HT-29 (cell line): Measurements from ENCODE around the gene BCR. TPM values are rescaled to one million over a fixed set of nuclear protein-coding genes. Genes with fewer than 3 reads are reported as not detected.
"Not testable (repeated sequence)": the region's sequence is repeated elsewhere in the genome, so short reads cannot be mapped to it uniquely, and the experiment has no call there.

ENCODE experiments used
- DNase-seq: peaks from one replicate; pipeline ENCODE4 v3.0.0-alpha.2; 2015; ENCODE audit warnings: low spot score
- total RNA-seq: library from RNA; depleted of rRNA; stranded (reverse); fragments of >200 nt; shearing (Covaris generic); gene quantifications from 2 replicates; pipeline ENCODE4 v1.2.3, GENCODE V29; 2014; rRNA removed

The BCR gene
- total RNA-seq: 60.3 and 69.1 TPM in 2 replicates

DNA sequence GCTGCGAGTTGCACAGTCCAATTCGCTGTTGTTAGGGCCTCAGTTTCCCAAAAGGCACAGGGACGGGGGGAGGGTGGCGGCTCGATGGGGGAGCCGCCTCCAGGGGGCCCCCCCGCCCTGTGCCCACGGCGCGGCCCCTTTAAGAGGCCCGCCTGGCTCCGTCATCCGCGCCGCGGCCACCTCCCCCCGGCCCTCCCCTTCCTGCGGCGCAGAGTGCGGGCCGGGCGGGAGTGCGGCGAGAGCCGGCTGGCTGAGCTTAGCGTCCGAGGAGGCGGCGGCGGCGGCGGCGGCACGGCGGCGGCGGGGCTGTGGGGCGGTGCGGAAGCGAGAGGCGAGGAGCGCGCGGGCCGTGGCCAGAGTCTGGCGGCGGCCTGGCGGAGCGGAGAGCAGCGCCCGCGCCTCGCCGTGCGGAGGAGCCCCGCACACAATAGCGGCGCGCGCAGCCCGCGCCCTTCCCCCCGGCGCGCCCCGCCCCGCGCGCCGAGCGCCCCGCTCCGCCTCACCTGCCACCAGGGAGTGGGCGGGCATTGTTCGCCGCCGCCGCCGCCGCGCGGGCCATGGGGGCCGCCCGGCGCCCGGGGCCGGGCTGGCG lies at the start of gene BCR:
TSS of gene BCR (plus strand) at position 209 of the 592 bp plus-strand sequence. CDS start 452 bp downstream, outside the sequence.
- DNase-seq: peak; percentile 49

DNA sequence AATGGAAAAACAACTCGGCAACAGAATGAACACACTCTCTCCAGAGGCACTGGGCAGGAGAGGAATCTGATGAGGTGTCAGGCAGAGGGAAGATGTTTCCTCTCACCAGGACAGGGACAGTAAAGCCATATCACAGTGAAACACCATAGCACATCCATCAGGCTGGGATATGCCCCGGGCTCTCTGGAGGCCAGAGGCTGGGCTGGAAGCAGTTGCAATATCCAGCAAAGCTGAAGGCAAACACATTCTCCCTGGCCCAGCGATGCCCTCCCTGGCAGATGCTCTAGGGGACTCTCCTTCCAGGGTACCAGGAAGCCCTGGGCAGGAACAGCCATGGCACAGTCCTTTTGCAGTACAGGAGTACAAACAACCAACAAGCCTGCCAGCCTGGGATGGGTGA lies 49.6 kb upstream of the BCR start:
- DNase-seq: no peak

DNA sequence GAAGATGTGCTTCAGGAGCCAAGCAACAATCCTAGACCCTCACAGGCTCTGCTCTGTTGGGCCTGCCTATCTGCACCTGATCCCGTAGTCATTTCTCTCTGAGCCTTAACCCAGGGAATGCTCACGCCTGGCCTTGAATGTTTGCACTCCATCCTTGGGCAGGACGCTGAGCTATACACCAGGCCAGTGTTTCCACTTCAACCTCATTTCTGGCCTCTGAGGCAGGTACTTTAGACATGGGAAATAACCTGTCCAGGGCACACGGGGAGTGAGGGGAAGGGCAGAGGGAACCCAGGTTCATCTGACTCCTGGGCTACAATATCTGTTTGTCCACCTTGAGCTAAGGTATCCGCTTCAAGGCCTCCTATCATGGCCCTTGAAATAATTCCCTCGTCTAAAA lies 48.4 kb upstream of the BCR start:
- no peak for DNase-seq

DNA sequence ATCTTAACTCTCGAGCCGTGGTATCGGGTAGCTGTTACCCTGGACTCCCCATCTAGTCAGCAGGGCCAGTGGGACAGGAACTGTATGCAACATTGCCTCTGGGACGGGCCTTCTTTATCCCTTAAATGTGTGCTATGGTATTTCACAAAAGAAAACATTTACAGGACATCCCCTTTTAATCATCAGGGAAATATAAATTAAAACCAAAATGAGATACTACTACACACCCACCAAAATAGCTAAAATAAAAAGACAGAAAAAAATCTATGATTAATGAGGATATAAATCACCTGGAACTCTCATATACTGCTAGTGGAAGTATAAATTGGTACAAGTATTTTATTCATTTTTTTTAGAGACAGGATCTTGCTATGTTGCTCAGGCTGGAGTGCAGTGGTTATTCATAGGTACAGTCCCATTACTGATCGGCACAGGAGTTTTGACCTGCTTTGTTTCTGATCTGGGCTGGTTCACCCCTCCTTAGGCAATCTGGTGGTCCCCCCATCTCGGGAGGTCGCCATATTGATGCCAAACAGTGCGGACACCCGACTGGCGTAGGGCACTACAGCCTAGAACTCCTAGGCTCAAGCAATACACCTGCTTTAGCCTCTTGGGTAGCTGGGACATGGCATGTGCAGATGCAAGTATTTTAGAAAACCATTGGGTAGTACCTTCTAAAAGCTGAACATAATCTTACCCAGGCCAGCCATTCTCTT lies 47.8 kb upstream of the BCR start:
- DNase-seq: no peak

DNA sequence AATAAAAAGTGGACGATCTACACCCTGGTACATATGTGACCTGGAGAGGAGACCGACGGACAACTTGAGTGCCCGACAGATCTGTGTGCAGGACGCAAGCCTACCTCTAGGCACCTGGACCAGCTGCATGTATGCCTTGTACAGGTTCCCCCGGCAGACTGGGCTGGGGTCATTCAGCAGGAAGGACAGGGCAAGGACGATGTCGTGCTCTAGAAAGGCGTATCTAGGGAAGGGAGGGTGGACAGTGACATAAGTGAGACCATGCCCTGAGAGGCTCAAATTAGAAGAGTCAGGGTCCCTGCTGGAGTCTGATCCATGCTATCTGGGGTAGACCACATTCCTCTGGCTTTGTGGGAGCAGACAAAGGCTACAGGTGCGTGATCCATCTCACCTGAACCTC lies 46.4 kb upstream of the BCR start:
- DNase-seq: no peak

DNA sequence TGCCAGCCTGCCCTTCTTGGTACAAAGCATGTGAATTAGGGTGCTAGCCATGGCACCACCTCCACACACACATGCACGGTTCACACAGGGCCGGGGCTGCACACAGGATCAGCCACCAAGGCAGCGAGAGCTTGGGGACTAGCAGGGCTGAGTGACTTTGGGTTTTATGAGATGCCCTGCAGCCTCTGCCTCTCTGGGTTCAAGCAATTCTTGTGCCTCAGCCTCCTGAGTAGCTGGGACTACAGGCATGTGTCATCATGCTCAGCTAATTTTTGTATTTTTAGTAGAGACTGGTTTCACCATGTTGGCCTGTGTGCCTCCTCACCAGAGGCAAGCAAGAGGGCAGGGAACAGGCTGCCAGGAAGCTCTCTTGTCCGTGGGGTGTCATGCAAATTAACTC lies 43.3 kb upstream of the BCR start:
- DNase-seq: not testable (repeated sequence)

DNA sequence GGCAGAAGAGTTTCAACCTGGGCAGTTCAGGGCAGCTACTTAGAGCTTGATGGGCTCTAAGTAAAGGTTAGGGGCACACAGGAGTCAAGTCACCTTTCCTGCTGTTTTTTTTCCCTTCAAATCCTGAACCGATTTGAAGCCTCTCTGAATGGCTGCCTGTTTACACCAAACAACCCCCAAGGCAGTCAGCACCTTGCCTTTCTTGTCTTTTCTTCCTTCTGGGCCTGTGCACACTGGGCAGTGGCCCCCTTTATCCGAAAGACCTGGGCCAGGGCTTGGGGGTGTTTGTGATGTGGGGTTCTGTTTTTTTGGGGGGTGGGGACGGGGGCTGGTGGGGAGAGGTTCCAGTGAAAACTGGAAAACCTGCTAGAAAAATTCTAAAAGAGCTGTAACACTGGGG lies 42.8 kb upstream of the BCR start:
- DNase-seq: no peak

DNA sequence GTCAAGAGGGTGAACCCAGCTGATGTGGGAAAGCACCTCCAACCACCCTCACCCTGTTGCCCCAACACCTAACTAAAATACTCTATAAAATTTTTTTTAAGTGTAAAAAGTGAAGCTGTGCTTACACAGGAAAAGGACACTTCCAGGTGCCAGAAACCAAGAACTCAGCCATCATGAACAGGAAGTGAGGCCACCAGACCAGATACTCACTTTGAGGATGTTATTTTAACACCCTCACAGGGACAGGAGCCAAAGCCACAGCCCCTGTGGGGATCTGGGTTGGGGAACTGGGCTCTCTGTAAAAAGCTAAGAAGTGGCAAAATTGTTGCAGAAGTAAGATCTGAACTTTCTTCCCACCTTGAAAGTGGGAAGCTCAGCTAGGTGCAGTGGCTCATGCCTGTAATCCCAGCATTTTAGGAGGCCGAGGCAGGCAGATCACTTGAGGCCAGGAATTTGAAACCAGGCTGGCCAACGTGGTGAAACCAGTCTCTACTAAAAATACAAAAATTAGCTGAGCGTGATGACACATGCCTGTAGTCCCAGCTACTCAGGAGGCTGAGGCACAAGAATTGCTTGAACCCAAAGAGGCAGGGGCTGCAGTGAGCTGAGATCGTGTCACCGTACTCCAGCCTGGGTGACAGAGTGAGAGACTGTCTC lies 42.3 kb upstream of the BCR start:
- no peak for DNase-seq

DNA sequence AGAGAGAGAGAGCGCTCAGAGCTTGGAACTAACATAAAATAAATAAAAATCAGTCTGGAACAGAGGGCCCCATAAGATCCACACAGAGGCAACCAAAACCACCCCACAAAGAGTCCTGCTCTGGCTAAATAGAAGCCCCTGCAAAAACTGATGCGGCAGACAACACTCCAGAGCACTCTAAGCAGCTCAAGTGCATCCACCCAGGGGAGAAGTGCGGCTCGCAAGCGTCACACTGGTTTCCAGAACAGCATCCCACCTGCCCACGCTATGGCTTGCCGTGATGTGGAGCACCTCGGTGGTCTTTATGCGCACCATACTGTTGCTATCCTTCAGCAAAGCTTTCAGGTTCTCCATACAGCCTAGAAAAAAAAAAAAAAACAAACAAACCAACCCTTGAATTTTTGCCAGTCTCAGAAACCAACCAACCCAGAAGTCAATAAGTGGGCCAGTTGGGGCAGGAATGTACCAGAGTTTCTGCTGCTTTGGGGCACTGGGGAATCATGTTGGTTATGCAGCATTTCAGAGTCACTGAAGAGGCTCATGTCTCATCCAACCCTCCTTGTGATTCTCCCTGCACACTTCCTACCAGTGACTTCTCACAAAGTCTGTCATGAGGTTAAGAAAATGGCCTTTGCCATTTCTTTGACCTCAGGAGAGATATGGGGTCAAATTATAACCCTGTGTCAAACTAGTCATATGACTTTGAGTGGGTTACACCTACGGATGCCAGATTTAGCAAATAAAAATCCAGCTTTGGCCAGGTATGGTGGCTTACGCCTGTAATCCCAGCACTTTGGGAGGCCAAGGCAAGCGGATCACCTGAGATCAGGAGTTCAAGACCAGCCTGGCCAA lies 41.5 kb upstream of the BCR start:
- DNase-seq: no peak

DNA sequence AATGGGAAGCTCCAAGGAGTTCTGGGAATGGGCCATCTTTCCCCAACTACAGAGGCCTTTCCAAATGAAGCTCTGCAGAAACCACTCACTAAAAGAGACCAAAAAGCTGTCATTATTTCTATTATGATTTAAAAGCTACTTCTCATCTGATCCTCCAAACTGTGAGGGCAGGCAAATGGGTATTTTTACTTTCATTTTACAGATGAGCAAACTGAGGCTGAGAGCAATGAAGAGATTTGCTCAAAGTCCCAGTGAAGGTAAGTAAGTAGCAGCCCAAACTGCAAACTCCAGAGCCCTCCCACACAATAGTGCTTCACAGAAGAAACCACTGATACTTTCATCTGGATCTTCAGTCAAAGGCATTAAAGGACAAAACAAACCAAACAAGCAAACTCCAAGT lies 39.9 kb upstream of the BCR start:
- no peak for DNase-seq

DNA sequence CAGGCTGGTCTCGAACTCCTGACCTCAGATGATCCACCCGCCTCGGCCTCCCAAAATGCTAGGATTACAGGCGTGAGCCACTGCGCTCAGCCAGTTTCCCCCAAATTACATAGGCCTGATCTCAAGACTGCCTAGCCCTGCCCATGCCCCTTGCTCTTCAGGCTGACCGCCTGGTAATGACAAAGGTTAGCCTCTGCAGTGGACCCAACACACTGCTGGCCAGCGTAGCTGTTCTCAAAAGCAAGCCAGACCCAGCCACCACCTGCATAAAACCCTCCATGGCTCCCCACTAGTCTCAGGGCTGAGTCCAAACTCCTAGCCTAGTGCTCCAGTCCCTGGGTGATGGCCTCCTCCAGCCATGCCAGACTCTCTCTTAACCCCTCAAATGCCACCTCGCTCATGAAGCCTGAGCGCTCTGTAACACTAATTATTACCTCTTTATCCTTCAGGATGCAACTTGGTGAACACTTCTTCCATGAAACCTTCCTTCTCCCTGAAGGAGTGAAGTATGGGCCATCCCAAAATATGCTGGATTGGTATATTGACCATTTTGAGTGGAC lies 37.7 kb upstream of the BCR start:
- no peak for DNase-seq

DNA sequence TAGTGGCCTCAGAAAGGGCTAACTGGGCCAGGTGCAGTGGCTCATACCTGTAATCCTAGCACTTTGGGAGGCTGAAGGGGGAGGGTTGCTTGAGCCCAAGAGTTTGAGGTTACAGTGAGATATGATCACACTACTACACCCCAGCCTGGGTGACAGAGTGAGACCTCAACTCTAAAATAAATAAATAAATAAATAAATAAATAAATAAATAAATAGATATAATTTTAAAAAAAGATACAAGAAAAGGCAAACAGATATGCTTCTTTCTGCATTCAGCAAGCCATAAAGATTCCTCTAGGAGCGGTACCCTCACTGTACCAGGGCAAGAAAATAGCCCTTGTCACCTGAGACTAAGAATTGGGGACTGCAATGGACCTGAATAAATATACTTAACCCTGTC lies 37.2 kb upstream of the BCR start:
- DNase-seq: no peak

DNA sequence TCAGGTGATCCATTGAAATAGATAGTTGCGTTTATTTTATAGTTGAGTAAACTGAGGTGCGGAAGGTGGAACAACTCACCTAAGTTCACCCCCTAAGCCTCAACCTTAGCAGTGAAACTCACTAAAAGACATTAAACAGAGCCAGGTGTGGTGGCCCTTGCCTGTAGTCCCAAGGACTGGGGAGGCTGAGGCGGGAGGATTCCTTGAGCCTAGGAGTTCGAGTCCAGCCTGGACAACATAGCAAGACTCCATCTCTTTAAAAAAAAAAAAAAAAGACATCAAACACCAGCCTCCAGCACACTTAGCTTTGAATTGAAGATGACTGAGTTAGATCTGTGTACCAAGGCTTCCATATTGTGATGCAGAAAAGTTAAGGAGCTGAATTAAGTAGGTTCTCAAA lies 35.9 kb upstream of the BCR start:
- no peak for DNase-seq

DNA sequence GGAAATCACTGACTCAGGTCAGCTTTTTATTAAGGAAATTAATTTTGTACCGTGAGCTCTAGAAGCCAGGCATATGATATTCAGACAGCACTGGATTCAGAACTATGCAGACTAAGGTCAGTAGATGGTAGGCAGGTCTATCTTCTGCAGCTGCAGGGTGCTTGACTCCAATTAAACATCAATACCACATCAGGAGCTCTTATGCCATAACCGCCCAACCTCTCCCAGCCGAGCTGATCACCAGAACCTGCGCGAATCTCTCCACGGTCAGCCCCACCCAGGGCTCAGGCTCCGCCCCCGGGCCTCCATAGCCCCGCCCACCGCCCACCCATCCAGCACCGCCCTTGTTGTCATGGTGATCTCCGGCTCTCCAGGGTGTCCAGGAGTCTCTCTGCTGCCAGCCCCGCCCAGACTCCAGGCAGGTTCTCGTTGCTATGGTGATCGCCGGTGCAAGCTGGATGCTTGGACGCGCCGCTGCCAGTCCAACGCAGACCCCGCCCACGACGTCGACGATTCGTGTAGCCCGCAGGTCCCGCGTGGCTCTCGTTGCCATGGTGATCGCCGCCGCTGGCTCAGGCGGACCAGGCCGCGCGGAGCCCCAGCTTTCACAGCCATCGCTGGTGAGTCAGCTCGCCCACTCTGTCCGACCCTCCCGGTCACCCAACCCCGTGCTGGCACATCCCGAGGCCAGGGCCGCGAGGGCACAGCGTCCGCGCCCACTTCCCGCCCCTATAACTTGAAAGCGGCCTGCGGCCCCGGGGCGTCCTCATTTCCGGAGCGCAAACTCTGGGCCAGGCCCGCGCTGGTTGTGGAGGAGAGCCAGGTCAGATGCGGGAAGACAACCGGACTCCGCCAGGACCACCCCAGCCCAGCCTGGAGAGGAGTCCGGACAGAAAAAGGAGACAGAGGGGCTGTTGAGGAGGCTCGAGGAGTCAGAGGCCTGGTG lies 35.1 kb upstream of the BCR start, which contains the start of gene RAB36:
TSS of gene RAB36 (plus strand) at position 546 of the 946 bp plus-strand sequence. CDS start 1,140 bp downstream, outside the sequence.
- DNase-seq: peak; percentile 93

DNA sequence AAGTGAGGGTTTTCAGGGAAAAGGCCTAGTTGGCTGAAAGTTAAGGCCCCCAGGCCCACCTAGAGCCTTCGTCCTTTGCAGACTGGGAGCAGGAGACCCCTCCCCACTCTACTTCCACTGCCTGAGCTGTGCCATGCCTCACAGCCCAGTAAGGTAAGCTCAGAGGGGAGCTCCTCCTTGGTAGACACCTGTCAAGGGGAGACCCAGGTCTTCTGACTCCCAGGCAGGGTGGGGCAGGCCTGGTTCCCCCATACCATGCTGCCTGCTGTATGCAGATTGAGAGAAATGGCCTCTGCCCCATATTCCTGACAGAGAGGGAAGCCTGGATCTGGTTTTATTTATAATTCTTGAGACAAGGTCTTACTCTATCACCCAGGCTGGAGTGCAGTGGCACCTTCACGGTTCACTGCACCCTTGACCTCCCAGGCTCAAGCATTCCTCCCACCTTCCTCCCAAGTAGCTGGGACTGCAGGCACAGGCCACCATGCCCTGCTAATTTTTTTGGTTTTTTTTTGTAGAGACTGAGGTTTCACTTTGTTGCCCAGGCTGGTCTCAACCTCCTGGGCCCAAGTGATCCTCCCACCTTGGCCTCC lies 34.3 kb upstream of the BCR start:
- no peak for DNase-seq

DNA sequence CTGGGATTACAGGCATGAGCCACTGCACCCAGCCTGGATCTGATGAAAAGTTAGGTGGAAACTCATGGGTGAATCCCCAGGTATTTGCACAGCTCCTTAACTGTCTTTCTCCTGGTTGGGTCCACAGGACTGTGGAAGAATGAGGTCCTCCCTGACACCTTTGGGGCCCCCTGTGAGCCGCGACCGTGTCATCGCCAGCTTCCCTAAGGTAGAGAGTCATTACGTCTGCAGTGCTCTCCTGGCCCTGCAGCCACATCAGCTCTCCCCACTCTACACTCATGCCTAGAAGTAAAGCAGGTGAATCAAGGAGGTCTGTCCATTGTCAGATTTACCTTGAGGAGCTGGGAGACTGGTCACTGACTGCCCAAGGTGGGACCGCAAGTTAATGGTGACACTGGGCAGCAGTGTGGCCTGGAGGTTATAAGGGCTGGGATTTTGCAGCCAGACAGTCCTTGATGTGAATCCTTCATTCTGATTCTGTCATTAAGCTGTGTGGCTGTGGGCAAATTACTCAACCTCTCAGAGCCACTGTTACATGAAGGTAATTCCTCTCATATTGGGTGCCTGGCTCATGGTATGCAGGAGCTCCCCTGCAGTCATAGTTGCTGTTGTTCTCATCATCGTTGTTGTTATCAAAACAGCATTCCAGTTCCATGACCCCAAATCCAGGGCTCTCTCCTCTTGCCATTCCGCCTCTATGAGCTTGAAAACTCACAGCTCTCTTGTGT lies 33.7 kb upstream of the BCR start:
- no peak for DNase-seq

DNA sequence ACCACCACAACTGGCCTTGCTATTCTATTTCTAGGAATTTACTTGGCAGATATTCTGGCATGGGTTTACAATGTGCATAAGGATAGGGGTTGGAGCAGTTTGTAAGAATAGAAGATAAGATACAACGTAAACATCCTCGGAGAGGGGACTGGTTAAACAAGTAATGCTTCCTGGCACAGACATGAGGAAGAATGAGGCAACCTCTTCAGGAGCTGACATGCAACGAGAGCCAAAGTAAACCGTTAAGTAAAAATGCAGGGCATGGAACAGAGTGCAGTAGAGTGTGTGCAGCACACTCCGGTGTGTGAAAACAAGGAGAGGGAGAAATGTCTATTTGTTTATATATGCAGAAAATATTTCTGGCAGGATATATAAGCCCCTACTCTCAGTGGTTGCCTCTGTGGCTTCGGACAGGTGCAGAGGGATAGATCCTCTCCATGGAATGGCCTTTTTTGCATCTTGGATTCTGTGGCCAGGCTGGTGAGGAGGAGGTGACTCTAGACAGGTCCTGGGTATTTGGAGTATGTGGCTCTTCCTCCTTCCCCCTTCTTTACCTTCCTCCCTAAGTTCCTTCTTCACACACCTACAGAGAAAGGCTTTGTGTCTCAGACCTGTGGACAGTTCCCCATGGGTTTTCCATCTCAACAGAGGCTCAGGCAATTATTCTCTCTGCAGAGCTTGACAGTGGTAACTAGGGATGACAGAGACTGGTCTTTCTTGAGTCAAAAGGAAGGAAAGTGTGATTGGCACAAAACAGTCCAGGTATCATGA lies 32.5 kb upstream of the BCR start:
- no peak for DNase-seq

DNA sequence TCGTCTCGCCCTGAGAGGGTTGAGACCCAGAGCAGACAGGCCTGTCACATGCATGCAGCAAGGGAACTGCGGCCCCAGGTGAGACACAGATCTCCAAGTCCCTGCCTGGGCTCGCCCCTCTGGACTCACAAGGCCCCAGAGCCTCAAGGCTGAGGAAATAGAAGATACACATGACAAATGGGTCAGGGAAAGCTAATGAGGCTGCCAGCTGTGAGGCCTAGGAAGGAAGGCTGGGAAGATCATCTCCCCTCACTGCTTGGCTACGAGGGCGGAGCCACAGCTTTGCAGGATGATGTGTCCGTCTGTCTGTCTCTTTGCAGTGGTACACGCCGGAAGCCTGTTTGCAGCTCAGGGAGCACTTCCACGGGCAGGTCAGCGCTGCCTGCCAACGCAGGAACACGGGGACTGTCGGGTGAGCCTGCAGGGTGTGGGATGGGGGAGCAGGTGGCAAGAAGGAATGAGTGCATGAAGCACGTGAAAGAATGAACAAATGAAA lies 30.5 kb upstream of the BCR start:
- no peak for DNase-seq
